B cell (primary cell): ENCODE data around the gene ZNF649. TPM values are rescaled to one million over a fixed set of nuclear protein-coding genes. Genes with fewer than 3 reads are reported as not detected.

ENCODE experiments used
- ATAC-seq: fragments of 200-7000 bp; cut with Tn5 transposase; one replicate; pipeline ENCODE4 v1.10.0; 2021; ENCODE audit warnings: low read depth, mild to moderate bottlenecking, moderate number of reproducible peaks, moderate library complexity
- CTCF ChIA-PET: fragments of 350-600 bp; sonication (Branson Sonifier 250); formaldehyde crosslinking; loops from one replicate; lab custom pipeline; 2021; ENCODE audit warnings: antibody characterized with exemption, inconsistent platforms; lab: Charles Lee
- POLR2A ChIA-PET: fragments of 350-600 bp; sonication (Branson Sonifier 250); formaldehyde crosslinking; loops from one replicate; lab custom pipeline; 2021; ENCODE audit warnings: antibody characterized with exemption; lab: Charles Lee
- DNase-seq: peaks from one replicate; pipeline ENCODE4 v3.0.0; 2013
- H2AFZ ChIP-seq: 2 replicates; pipeline ENCODE4 v1.6.1; 2012; ENCODE audit warnings: mild to moderate bottlenecking, low read depth, low read length; ENCODE audit not compliant: insufficient read depth, poor library complexity, severe bottlenecking
- H3K27ac ChIP-seq, 2 donors: 1 replicate in 1 of 2; 2 replicates in 1 of 2; pipeline ENCODE4 v1.5.1; 2012 to 2013; ENCODE audit warnings: low read length in 2 of 2, mild to moderate bottlenecking in 2 of 2, moderate library complexity in 1 of 2
- H3K27me3 ChIP-seq, 4 experiments: fragments of 200-600 bp in 1 of 4; sonication (generic) in 1 of 4; replicated peaks in 1 of 4; 1 replicate in 2 of 4; 2 replicates in 2 of 4; pipeline versions ENCODE4 v1.6.1 to v1.7.0; 2013 to 2016; ENCODE audit warnings: low read length in 3 of 4, mild to moderate bottlenecking in 2 of 4, mixed read lengths in 1 of 4, moderate library complexity in 1 of 4; ENCODE audit not compliant: insufficient read depth in 4 of 4, control insufficient read depth in 3 of 4; ENCODE audit errors: control extremely low read depth in 1 of 4
- H3K36me3 ChIP-seq, 2 experiments: replicated peaks in 1 of 2; 1 replicate in 1 of 2; 2 replicates in 1 of 2; pipeline versions ENCODE4 v1.6.1 to v1.7.1; 2013; ENCODE audit warnings: low read length in 1 of 2; ENCODE audit not compliant: insufficient read depth in 2 of 2, control insufficient read depth in 1 of 2; ENCODE audit errors: control extremely low read depth in 1 of 2, extremely low read depth in 1 of 2
- H3K4me1 ChIP-seq, 2 donors: fragments of 200-600 bp in 1 of 2; sonication (generic) in 1 of 2; 1 replicate in 1 of 2; 2 replicates in 1 of 2; pipeline versions ENCODE4 v1.5.1 to v1.6.1; 2013 to 2017; ENCODE audit warnings: low read length in 2 of 2; ENCODE audit not compliant: control insufficient read depth in 2 of 2, insufficient read depth in 2 of 2
- H3K4me2 ChIP-seq: replicated peaks from 2 replicates; pipeline ENCODE3; 2012; ENCODE audit warnings: mild to moderate bottlenecking, low read depth, low read length; ENCODE audit not compliant: poor library complexity, severe bottlenecking
- H3K4me3 ChIP-seq, 5 experiments: fragments of 200-600 bp in 1 of 5; sonication (generic) in 1 of 5; 1 replicate in 3 of 5; 2 replicates in 2 of 5; pipeline versions ENCODE4 v1.5.1 to v1.7.0; 2011 to 2016; ENCODE audit warnings: low read length in 4 of 5, mild to moderate bottlenecking in 4 of 5, low read depth in 2 of 5, control low read depth in 1 of 5, moderate library complexity in 1 of 5; ENCODE audit not compliant: insufficient read depth in 1 of 5; ENCODE audit errors: control extremely low read depth in 1 of 5, extremely low read depth in 1 of 5
- H3K79me2 ChIP-seq: fragments of 200-600 bp; sonication (generic); one replicate; pipeline ENCODE4 v1.6.0; 2016; ENCODE audit warnings: low read length; ENCODE audit not compliant: control insufficient read depth, insufficient read depth
- H3K9ac ChIP-seq: fragments of 200-600 bp; sonication (generic); 2 replicates; pipeline ENCODE4 v1.6.1; 2017; ENCODE audit warnings: mild to moderate bottlenecking, low read length, moderate library complexity
- H3K9me3 ChIP-seq, 3 donors: one replicate each; pipeline versions ENCODE4 v1.6.1 to v1.7.1; 2013; ENCODE audit warnings: low read length in 2 of 3; ENCODE audit not compliant: control insufficient read depth in 2 of 3, insufficient read depth in 1 of 3; ENCODE audit errors: control extremely low read depth in 1 of 3
- H4K20me1 ChIP-seq: 2 replicates; pipeline ENCODE4 v1.6.0; 2012; ENCODE audit warnings: mild to moderate bottlenecking, low read length; ENCODE audit not compliant: insufficient read depth, control insufficient read depth, poor library complexity, severe bottlenecking
- H3K27ac Mint-ChIP-seq: one replicate; pipeline ENCODE4 v1.8.0; 2021; ENCODE audit warnings: mixed read lengths
- H3K27me3 Mint-ChIP-seq: one replicate; pipeline ENCODE4 v1.8.0; 2021; ENCODE audit warnings: mixed read lengths
- H3K4me1 Mint-ChIP-seq: one replicate; pipeline ENCODE4 v1.8.0; 2021; ENCODE audit warnings: mixed read lengths
- H3K4me3 Mint-ChIP-seq: one replicate; pipeline ENCODE4 v1.8.0; 2021; ENCODE audit warnings: mixed read lengths
- H3K9me3 Mint-ChIP-seq: one replicate; pipeline ENCODE4 v1.8.0; 2022; ENCODE audit warnings: mixed read lengths; ENCODE audit not compliant: insufficient read depth
- CTCF ChIP-seq: fragments of 200-600 bp; IDR thresholded peaks from one replicate; pipeline ENCODE4 v1.8.0; 2022; ENCODE audit warnings: antibody characterized with exemption, mild to moderate bottlenecking
- EZH2 ChIP-seq: IDR thresholded peaks from 2 replicates; pipeline ENCODE4 v1.6.1; 2012; ENCODE audit warnings: borderline replicate concordance, low read depth, mild to moderate bottlenecking, moderate library complexity, low read length; ENCODE audit not compliant: insufficient read depth, poor library complexity, severe bottlenecking
- WGBS: methylation state at CpG from one replicate; pipeline ENCODE4 v1.1.5; 2013; ENCODE audit warnings: missing lambda C conversion rate; ENCODE audit not compliant: insufficient coverage; 5-methylcytosine and 5-hydroxymethylcytosine counted together
- intact Hi-C: fragments of 100-400 bp; cut with micrococcal nuclease; formaldehyde crosslinking; loops from one replicate; pipeline ENCODE4 v1.10.0; 2022
- polyA plus RNA-seq: library from polyadenylated mRNA; depleted of rRNA; stranded (reverse); fragments of >200 nt; gene quantifications from 2 replicates; pipeline ENCODE4 v1.2.3, GENCODE V29; 2012
- total RNA-seq, 2 donors: library from RNA; stranded (reverse); fragments of 120-200 nt in 1 of 2; gene quantifications; 1 replicate in 1 of 2; 2 replicates in 1 of 2; pipeline versions ENCODE4 v1.2.3 to v1.2.4, GENCODE V29; 2013 to 2022

The ZNF649 gene
- total and polyA plus RNA-seq, 2 donors (not counting 1 experiment from before 2014, with no cell fraction given), result 3.8 to 35.7 TPM

DNA sequence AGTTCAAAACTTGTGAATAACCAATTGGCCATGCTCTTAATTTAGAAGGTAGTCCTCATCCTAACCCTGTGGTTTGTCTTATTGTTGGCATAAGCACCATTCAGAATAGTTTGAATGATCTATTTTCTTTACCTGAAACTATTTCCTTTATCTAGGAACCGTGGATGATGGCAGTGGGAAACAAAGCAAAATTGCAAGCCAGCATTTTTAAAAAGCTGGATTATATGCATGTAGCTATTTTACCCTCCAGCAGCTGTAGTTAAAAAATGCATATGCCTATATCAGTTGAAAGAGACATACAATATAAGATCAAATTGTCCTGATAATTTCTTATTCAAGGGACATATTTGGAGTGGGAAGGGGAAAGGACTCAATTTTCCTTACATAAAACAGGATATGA lies 41.8 kb upstream of the ZNF649 start:
- DNase-seq (no peak), ATAC-seq (no peak)
- Histone ChIP-seq H3K27me3 (no peaks in the 10 kb centered on the region), H2AFZ (no peak overlapping the region), H3K79me2 (no peaks in the 10 kb centered on the region), H3K9me3 (peaks cover 20 to 90% (median 45%) of the 10 kb centered on the region in 3 donors), H3K4me3 (no peak overlapping the region), H3K4me2 (no peak overlapping the region), H3K36me3 (peaks cover 11 to 32% of the 10 kb centered on the region in 2 experiments), H3K27ac (no peak overlapping the region), H3K4me1 (no peaks in the 10 kb centered on the region), H4K20me1 (no peaks in the 10 kb centered on the region), H3K9ac (no peak overlapping the region)
- H3K4me3 Mint-ChIP-seq, result no peak overlapping the region
- no peak overlapping the region for H3K27ac Mint-ChIP-seq
- POLR2A ChIA-PET, result no interaction called here
- peaks cover 43% of the 10 kb centered on the region for H3K9me3 Mint-ChIP-seq
- TF ChIP-seq EZH2, result no peak
- no peak for TF ChIP-seq CTCF
- H3K4me1 Mint-ChIP-seq, result no peaks in the 10 kb centered on the region
- no CpG with 5 or more reads among the region's 1 CpG for WGBS
- CTCF ChIA-PET, result interaction anchor here (0.6 kb wide), 1 partner anchor 426 kb away, joined by 4 read pairs; no protein-coding TSS in a partner anchor
- H3K27me3 Mint-ChIP-seq, result no peaks in the 10 kb centered on the region
- intact Hi-C loops, result no loop called here

- H3K36me3 ChIP-seq, result peaks cover 11 to 48% of the 10 kb centered on the region in 2 experiments
Measured at GRCh38 chr19:51944798-51945552, 40.2 kb upstream of the ZNF649 start.

More at GRCh38 chr19:51944798-51945552, 40.2 kb upstream of the ZNF649 start:
- WGBS, result 90% methylated on average over 2 of the region's 7 CpGs
- Mint-ChIP-seq H3K27me3 (no peaks in the 10 kb centered on the region), H3K27ac (no peak overlapping the region), H3K4me3 (no peak overlapping the region), H3K9me3 (peaks cover 43% of the 10 kb centered on the region), H3K4me1 (no peaks in the 10 kb centered on the region)
- CTCF ChIA-PET, result no interaction called here
- TF ChIP-seq CTCF, result no peak
- peaks cover 23 to 90% (median 52%) of the 10 kb centered on the region in 3 donors for H3K9me3 ChIP-seq
- POLR2A ChIA-PET, result no interaction called here
- H3K27me3 ChIP-seq, result no peaks in the 10 kb centered on the region
- no peaks in the 10 kb centered on the region for H3K79me2 ChIP-seq
- intact Hi-C loops, result no loop called here
- no peak for ATAC-seq
- H3K9ac ChIP-seq, result no peak overlapping the region
- DNase-seq, result no peak
- H3K4me2 ChIP-seq, result no peak overlapping the region
- no peak overlapping the region for H3K27ac ChIP-seq
- H3K4me1 ChIP-seq, result no peaks in the 10 kb centered on the region
- peak overlapping the region in 1 of 5 experiments; percentile 17 for H3K4me3 ChIP-seq
- H2AFZ ChIP-seq, result no peak overlapping the region
- no peaks in the 10 kb centered on the region for H4K20me1 ChIP-seq
